HFF-Myc (cell line): ENCODE data around the gene TADA1.

Source experiments
- DNase-seq: peaks from one replicate; pipeline ENCODE4 v3.0.0-alpha.2; 2011; ENCODE audit warnings: low read depth; ENCODE audit errors: extremely low read depth
- H3K4me3 ChIP-seq: replicated peaks from 2 replicates; pipeline ENCODE4 v1.5.1; 2011; ENCODE audit warnings: low read depth, mild to moderate bottlenecking, control low read depth, low read length
- TF ChIP-seq, protein P1 (sequence below): IDR thresholded peaks from 2 replicates; pipeline ENCODE4 v1.5.1; 2012; ENCODE audit warnings: mild to moderate bottlenecking, low read depth, low read length, control low read depth; ENCODE audit errors: missing control alignments

TADA1 gene

DNA sequence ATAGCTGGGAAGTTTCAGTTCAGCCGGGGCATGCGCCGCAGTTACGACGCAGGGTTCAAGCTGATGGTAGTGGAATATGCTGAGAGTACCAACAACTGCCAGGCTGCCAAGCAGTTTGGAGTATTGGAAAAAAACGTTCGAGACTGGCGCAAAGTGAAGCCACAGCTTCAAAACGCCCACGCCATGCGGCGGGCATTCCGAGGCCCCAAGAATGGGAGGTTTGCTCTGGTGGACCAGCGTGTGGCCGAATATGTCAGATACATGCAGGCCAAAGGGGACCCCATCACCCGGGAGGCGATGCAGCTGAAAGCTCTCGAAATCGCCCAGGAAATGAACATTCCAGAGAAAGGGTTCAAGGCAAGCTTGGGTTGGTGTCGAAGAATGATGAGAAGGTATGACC lies 26.9 kb downstream of the TADA1 start:
- TF ChIP-seq, protein P1, sequence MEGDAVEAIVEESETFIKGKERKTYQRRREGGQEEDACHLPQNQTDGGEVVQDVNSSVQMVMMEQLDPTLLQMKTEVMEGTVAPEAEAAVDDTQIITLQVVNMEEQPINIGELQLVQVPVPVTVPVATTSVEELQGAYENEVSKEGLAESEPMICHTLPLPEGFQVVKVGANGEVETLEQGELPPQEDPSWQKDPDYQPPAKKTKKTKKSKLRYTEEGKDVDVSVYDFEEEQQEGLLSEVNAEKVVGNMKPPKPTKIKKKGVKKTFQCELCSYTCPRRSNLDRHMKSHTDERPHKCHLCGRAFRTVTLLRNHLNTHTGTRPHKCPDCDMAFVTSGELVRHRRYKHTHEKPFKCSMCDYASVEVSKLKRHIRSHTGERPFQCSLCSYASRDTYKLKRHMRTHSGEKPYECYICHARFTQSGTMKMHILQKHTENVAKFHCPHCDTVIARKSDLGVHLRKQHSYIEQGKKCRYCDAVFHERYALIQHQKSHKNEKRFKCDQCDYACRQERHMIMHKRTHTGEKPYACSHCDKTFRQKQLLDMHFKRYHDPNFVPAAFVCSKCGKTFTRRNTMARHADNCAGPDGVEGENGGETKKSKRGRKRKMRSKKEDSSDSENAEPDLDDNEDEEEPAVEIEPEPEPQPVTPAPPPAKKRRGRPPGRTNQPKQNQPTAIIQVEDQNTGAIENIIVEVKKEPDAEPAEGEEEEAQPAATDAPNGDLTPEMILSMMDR: no peak
- no peak overlapping the region for H3K4me3 ChIP-seq
- DNase-seq: no peak

DNA sequence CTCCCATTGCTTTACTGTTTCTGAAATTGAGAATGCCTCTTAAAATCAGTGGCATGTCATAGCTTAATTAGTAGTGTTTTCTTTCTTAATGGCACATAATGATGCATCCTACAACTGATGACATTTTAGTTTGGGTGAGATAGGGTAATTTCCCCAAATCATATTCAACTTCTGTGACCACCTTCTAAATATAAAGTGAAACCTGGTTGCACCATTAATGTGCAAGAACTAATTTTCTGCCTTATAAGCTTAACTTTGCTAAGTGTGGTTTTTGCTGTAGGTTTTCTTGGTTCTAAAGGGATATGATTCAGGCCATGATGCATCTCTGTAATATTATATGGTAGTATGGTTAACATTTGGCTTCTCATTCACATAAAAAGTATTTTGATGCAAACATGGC lies 27.9 kb downstream of the TADA1 start:
- no peak overlapping the region for H3K4me3 ChIP-seq
- no peak for DNase-seq
- TF ChIP-seq, protein P1: no peak

DNA sequence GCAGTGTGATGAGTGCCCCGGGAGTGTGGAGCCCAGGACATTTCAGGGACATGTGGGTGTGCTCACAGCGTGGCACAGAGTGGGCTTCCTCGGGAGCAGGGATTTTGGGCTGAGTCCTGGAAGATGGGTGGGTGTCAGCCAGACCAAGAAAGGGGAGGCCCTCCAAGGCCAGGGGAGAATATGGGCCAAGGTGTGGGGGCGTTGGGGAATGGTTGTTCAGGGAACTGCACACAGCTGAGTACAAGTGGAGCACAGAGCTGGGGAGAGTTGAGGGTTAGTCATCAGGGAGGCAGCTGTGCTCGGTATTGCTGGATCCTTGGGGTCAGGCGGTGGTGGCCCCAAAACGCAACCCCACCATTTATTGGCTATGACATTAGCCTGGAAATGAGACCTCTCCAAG lies 31.3 kb downstream of the TADA1 start:
- TF ChIP-seq, protein P1: no peak
- H3K4me3 ChIP-seq: no peak overlapping the region
- no peak for DNase-seq

DNA sequence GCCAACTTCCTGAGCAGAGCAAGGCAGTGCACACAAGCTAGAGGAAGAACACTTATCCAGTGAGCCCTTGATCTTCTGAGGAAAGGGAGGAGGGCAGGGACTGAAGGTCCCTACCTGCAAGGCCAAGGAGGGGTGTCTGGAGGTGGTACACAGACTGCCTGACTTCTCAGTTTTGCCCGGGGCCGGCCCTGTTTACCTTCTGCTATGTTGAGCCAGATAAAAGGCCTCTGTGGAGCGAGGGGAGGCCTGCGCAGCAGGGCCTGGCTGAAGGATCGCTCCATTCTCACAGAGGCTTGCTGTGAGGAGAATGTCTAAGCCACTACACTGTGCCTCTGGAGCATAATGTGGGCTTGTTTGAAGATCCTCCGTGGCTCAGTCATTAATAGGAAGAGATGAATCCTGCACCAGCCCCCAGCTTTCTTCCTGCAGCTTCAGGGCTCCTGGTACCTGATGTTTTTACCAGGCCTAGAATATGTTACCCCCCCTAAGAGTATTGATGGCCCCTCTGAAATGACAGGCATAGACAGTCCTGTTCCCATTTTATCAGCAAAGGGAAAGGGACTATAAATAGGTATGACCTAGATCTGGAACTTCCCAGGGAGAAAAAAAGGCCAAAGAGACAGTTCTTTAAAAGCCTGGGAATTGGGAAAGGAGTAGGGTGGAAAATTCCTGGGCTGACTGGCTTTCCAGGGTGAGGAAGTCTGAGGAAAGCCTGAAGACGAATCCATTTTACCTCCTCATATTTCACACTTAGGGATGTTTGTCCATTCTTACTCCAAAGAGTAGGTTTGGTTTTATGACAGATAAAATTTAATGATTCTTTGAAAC lies 32.1 kb downstream of the TADA1 start:
- TF ChIP-seq, protein P1: no peak
- DNase-seq: no peak
- H3K4me3 ChIP-seq: no peak overlapping the region

DNA sequence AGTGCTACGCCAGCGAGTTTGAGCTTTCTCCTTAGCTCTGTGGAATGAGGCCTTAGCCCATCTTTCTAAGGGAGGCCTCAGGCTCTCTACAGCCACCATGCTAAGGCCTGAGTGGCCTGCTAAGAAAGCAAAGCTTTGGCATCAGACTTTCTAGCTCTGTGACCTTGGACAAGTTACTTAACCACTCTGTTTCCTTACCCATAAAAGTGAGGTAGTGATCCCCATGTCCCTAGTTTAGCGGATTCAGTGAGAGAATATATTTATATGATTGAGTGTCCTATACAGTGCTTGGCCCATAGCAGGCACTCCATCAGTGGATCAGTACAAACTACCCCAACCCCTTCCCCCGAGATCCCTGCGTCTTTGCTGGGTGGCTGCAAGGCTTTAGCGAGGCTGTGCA lies 32.7 kb downstream of the TADA1 start:
- DNase-seq: no peak
- TF ChIP-seq, protein P1: no peak

DNA sequence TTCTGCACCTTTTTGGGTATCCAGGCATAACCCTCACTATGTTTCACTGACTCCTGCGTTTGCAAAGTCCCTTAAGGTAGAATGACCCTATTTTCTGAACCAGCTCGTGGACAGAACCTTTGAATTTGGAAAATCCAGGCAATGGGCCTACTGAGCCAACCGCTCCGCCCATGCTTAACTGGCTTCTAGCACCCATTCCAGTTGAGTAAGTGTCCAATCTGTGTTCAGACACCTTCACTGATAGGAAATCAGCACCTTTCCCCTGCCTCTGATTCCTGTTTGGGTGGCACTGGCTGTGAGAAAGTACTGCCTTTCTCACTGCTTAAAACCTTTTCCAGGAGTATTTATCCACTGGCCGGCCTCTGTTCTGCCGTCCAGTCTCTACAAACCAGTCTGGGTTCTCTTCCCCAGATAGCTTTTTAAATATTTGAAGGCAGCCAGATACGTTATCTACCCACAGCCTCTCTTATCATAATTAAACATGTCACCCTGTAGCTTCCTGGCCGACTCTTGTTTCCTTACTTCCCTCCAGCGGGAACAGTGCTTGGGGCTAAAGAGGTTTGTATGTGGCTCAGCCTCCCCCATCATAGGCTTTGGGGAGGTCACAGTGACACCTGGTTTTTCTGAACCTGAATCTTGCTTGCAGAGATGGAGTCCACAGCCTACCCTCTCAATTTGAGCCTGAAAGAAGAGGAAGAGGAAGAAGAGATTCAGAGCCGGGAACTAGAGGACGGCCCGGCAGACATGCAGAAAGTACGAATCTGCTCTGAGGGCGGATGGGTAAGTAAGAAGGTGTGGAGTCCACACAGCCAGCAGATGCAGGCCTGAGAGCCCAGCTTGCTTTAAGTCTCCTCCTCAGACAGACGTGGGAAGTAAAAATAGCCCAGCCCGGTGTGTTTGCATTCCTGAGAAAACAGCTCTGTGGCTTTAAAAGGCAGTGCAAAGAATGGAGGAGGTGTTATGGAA lies 35.5 kb downstream of the TADA1 start:
- H3K4me3 ChIP-seq: peak overlapping the region; percentile 68
- TF ChIP-seq, protein P1: no peak
- DNase-seq: no peak

More for the DNA sequence above, 32.7 kb downstream of the TADA1 start:
- no peak overlapping the region for H3K4me3 ChIP-seq
